Endothelial cell of umbilical vein (primary cell): Measurements from ENCODE around the gene MINK1. TPM values are rescaled to one million over a fixed set of nuclear protein-coding genes. Genes with fewer than 3 reads are reported as not detected.

Experiments
- BruUV-seq: library from RNA; stranded (reverse); fragments of 400-500 nt; replicated peaks from 2 replicates; lab custom pipeline; 2021; lab: Mats Ljungman, UMichigan
- CTCF ChIA-PET: fragments of 300-600, 350-600 bp; sonication (Branson Sonifier 250); formaldehyde crosslinking; loops from one replicate; lab custom pipeline; 2021; ENCODE audit warnings: antibody characterized with exemption, inconsistent platforms; lab: Charles Lee
- POLR2A ChIA-PET: fragments of 300-600, 350-600 bp; sonication (Branson Sonifier 250); formaldehyde crosslinking; loops from one replicate; lab custom pipeline; 2021; ENCODE audit warnings: antibody characterized with exemption, inconsistent platforms; lab: Charles Lee
- DNase-seq: peaks from one replicate; pipeline ENCODE4 v3.0.0-alpha.2; 2011; ENCODE audit warnings: low read depth, low spot score
- FAIRE-seq: peaks from 2 replicates; lab custom pipeline; 2011; peaks lifted over from hg19 to GRCh38; lab: Jason Lieb, UNC
- H2AFZ ChIP-seq: 2 replicates; pipeline ENCODE4 v1.6.0; 2012; ENCODE audit warnings: low read depth, low read length, control low read depth, inconsistent platforms
- H3K27ac ChIP-seq: 2 replicates; pipeline ENCODE4 v1.5.1; 2011; ENCODE audit warnings: low read depth, mild to moderate bottlenecking, control low read depth, low read length, moderate library complexity; ENCODE audit not compliant: insufficient read depth
- H3K27me3 ChIP-seq, 2 experiments: 2 replicates each; pipeline versions ENCODE4 v1.6.0 to v1.6.1; 2011; ENCODE audit warnings: low read length in 2 of 2, mixed read lengths in 1 of 2; ENCODE audit not compliant: control insufficient read depth in 2 of 2, insufficient read depth in 2 of 2
- H3K36me3 ChIP-seq, 2 experiments: 2 replicates in 1 of 2; 3 replicates in 1 of 2; pipeline ENCODE4 v1.5.1; 2011; ENCODE audit warnings: low read length in 2 of 2, mild to moderate bottlenecking in 1 of 2, moderate library complexity in 1 of 2; ENCODE audit not compliant: control insufficient read depth in 2 of 2, insufficient read depth in 2 of 2; ENCODE audit errors: extremely low read depth in 1 of 2
- H3K4me1 ChIP-seq: 3 replicates; pipeline ENCODE4 v1.5.1; 2011; ENCODE audit warnings: mild to moderate bottlenecking, low read length; ENCODE audit not compliant: control insufficient read depth, insufficient read depth; ENCODE audit errors: extremely low read depth
- H3K4me2 ChIP-seq: 2 replicates; pipeline ENCODE4 v1.6.1; 2011; ENCODE audit warnings: low read length, control low read depth, mixed read lengths; ENCODE audit not compliant: insufficient read depth
- H3K4me3 ChIP-seq, 3 experiments: fragments of 200-600 bp in 1 of 3; sonication (generic), shearing (Covaris generic) in 1 of 3; replicated peaks in 1 of 3; 2 replicates each; pipeline ENCODE4 v1.5.1; 2011 to 2016; ENCODE audit warnings: control low read depth in 3 of 3, low read length in 3 of 3, mild to moderate bottlenecking in 2 of 3, inconsistent platforms in 1 of 3, low read depth in 1 of 3, moderate library complexity in 1 of 3; ENCODE audit not compliant: insufficient read depth in 1 of 3
- H3K79me2 ChIP-seq: 2 replicates; pipeline ENCODE4 v1.6.0; 2012; ENCODE audit warnings: low read length, inconsistent platforms; ENCODE audit not compliant: control insufficient read depth, insufficient read depth
- H3K9ac ChIP-seq: replicated peaks from 2 replicates; pipeline ENCODE3; 2011; ENCODE audit warnings: low read length, control low read depth; ENCODE audit not compliant: insufficient read depth; ENCODE audit errors: extremely low read depth
- H3K9me1 ChIP-seq: replicated peaks from 3 replicates; pipeline ENCODE4 v1.6.0; 2011; ENCODE audit warnings: mild to moderate bottlenecking, low read length; ENCODE audit not compliant: control insufficient read depth, insufficient read depth; ENCODE audit errors: extremely low read depth
- H3K9me3 ChIP-seq: replicated peaks from 2 replicates; pipeline ENCODE4 v1.5.1; 2012; ENCODE audit warnings: low read length, inconsistent platforms; ENCODE audit not compliant: control insufficient read depth, insufficient read depth
- H4K20me1 ChIP-seq: replicated peaks from 2 replicates; pipeline ENCODE3; 2011; ENCODE audit warnings: mild to moderate bottlenecking, low read length; ENCODE audit not compliant: control insufficient read depth, insufficient read depth; ENCODE audit errors: extremely low read depth
- CTCF ChIP-seq, 2 donors: IDR thresholded peaks; 1 replicate in 1 of 2; 2 replicates in 1 of 2; pipeline ENCODE4 v1.5.1; 2011; ENCODE audit warnings: low read length in 2 of 2, mild to moderate bottlenecking in 2 of 2, moderate library complexity in 2 of 2, control low read depth in 1 of 2, inconsistent platforms in 1 of 2, low read depth in 1 of 2; ENCODE audit not compliant: insufficient read depth in 1 of 2; ENCODE audit errors: extremely low read depth in 1 of 2
- EZH2 ChIP-seq: IDR thresholded peaks from 2 replicates; pipeline ENCODE4 v1.6.1; 2012; ENCODE audit warnings: borderline replicate concordance, low read depth, mild to moderate bottlenecking, moderate library complexity, low read length, inconsistent platforms; ENCODE audit not compliant: severe bottlenecking
- FOS ChIP-seq: IDR thresholded peaks from 2 replicates; pipeline ENCODE4 v1.6.1; 2011; ENCODE audit warnings: mild to moderate bottlenecking, low read length, moderate library complexity, borderline replicate concordance; ENCODE audit not compliant: insufficient read depth
- GATA2 ChIP-seq: IDR thresholded peaks from 2 replicates; pipeline ENCODE4 v1.7.0; 2011; ENCODE audit warnings: low read depth, mild to moderate bottlenecking, moderate library complexity, mixed read lengths, low read length; ENCODE audit not compliant: insufficient read length, insufficient read depth
- JUN ChIP-seq: IDR thresholded peaks from 2 replicates; pipeline ENCODE4 v1.6.1; 2011; ENCODE audit warnings: borderline replicate concordance, low read depth; ENCODE audit not compliant: insufficient read length, insufficient read depth
- MAX ChIP-seq: IDR thresholded peaks from 2 replicates; pipeline ENCODE4 v1.6.1; 2011; ENCODE audit not compliant: insufficient read depth, insufficient read length
- MYC ChIP-seq: IDR thresholded peaks from one replicate; pipeline ENCODE4 v1.6.1; 2011; ENCODE audit warnings: mild to moderate bottlenecking, low read depth, low read length
- POLR2A ChIP-seq: IDR thresholded peaks from 2 replicates; pipeline ENCODE4 v1.6.1; 2012; ENCODE audit warnings: low read depth, mild to moderate bottlenecking, control low read depth, low read length
- POLR2AphosphoS5 ChIP-seq: IDR thresholded peaks from 2 replicates; pipeline ENCODE4 v1.6.1; 2012; ENCODE audit warnings: low read depth, mild to moderate bottlenecking, control low read depth, low read length, moderate library complexity; ENCODE audit not compliant: insufficient read depth
- dilution Hi-C: fragments of 300-500 bp; cut with MboI; formaldehyde crosslinking; loops from one replicate; pipeline ENCODE4 v1.15.0; 2019; ENCODE audit warnings: low sequenced_read_pairs; ENCODE audit not compliant: extremely low pct_ligation_motif_present
- intact Hi-C: fragments of 100-400 bp; cut with micrococcal nuclease; formaldehyde crosslinking; loops from one replicate; pipeline ENCODE4 v1.10.0; 2022
- polyA plus RNA-seq, 4 experiments: library from polyadenylated mRNA; depleted of rRNA in 3 of 4; stranded (reverse) in 3 of 4; unstranded in 1 of 4; fragments of >200 nt; gene quantifications; 2 replicates each; pipeline versions ENCODE4 v1.2.1 to v1.2.3, GENCODE V29; 2011 to 2012; ENCODE audit warnings: missing spikeins in 1 of 4
- total RNA-seq: library from RNA; stranded (reverse); gene quantifications from 2 replicates; pipeline ENCODE4 v1.2.3, GENCODE V29; 2021

The MINK1 gene
- total and polyA plus RNA-seq, 2 donors (not counting 3 experiments of a cell fraction or from before 2014, with no cell fraction given): 53.6 to 89.4 TPM

GRCh38 chr17:4897785-4898184, 64.6 kb downstream of the MINK1 start:
- H3K4me1 ChIP-seq: peaks cover 10% of the 10 kb centered on the region
- H2AFZ ChIP-seq: no peak overlapping the region
- TF ChIP-seq GATA2 (no peak), POLR2AphosphoS5 (no peak), POLR2A (no peak), MYC (no peak), EZH2 (no peak), MAX (no peak), JUN (no peak), FOS (no peak), CTCF (IDR thresholded peaks at IDR 0.05; ENCODE audit: extremely low read depth in 1 of 2, insufficient read depth in 1 of 2, low read depth in 1 of 2, low read length in 2 of 2) (no peak)
- no peak overlapping the region for H3K4me3 ChIP-seq
- dilution Hi-C loops: no loop called here
- no peak overlapping the region for H3K9ac ChIP-seq
- DNase-seq (no peak), FAIRE-seq (no peak)
- no peaks in the 10 kb centered on the region for H3K9me3 ChIP-seq
- H3K27me3 ChIP-seq: no peaks in the 10 kb centered on the region
- intact Hi-C loops: no loop called here
- H3K27ac ChIP-seq: no peak overlapping the region
- peaks cover 0 to 42% of the 10 kb centered on the region in 2 experiments for H3K36me3 ChIP-seq
- no peaks in the 10 kb centered on the region for H4K20me1 ChIP-seq
- no peak overlapping the region for H3K4me2 ChIP-seq
- ChIA-PET CTCF (no interaction called here), POLR2A (no interaction called here)
- no TSS peak for BruUV-seq
- no peaks in the 10 kb centered on the region for H3K79me2 ChIP-seq
- H3K9me1 ChIP-seq: no peaks in the 10 kb centered on the region
